COLO829 (cell line): ENCODE results near the gene TWNK.
"Not testable (repeated sequence)": the region's sequence is repeated elsewhere in the genome, so short reads cannot be mapped to it uniquely, and the experiment has no call there.

Experiments
- DNase-seq: peaks from one replicate; pipeline ENCODE4 v3.0.0; 2012; ENCODE audit warnings: low spot score

The TWNK gene

GRCh38 chr10:101030496-101031127, 43.3 kb downstream of the TWNK start:
- DNase-seq, result no peak

GRCh38 chr10:101031128-101031795, 43.9 kb downstream of the TWNK start, which contains the start of the genes PDZD7 and SFXN3:
TSS of gene PDZD7 (minus strand) at chr10:101031129. CDS start at chr10:101030219, 910 bp downstream.
TSS of gene SFXN3 (plus strand) at chr10:101031234. CDS start at chr10:101034695, 3,461 bp downstream.
- DNase-seq, result peak; percentile 65

DNA sequence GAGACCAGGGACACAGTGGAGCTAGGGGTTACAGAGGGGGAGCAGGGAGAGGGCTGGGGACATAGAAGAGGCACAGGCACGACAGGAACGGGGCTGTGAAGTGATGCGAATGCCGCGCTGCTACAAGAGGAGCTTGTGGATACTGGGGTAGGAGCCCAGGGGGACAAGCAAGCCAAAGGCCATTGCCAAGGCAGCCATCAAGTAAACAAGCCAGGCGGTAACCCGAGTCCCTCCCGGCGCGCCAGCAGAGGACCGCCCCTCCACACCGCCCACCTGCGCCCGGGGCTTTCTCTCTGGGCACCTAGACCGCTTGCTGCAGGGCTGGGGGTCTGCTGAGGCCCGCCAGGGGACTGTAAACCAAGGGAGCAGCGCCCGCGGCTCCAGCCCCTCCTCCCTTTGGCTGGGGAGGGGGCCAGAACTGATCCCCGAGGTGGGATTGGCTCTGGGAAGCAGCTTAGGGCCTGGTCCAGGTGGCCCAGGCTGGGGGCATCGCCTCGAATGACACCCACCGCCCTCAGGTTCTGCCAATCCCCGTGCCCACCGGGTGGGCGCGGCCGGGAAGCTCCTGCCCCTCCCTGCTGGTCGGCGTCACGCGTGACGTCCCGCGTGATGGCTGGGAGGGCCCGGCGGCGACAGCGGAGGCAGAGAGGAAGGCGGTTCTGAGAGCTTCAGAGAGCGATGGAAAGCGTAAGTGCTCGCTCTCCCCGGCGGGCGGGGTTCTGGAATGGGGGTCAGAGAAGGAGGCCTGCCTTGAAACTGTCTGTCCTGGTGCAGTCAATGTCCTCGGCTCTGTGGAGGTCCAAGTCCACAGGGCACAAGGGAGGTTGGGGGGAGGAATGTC, 44.7 kb downstream of the TWNK start:
- DNase-seq, result no peak

DNA sequence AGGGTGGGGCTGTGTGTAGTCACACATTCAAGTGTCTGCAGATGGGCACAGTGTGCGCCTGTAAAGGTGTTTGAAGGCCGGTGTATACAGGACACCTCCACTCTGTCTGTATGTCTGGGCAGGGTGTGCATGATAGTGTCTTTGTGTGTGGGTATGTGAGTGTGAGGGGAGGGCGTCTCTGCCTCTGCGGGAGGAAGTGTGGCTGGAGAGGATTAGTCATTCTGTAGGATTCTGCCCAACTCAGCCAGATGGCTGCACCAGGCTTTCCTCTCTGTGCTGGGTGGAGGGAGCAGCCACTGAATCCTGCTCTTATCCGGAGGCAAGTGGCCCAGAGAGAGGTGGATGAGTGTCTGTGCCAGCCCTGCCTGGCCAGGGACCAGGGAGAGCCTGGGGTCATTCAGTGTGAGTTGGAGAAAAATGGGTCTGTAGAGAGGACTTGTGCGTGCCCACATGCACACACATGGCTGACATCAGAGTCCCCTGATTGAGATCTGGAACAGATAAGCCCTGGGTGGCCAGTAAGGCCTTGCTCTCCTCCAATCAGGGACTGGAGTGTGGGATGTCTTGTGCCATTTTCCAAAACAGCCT, 45.4 kb downstream of the TWNK start:
- DNase-seq, result no peak

- no peak for DNase-seq
Measured at GRCh38 chr10:101033276-101033675, 45.9 kb downstream of the TWNK start.

DNA sequence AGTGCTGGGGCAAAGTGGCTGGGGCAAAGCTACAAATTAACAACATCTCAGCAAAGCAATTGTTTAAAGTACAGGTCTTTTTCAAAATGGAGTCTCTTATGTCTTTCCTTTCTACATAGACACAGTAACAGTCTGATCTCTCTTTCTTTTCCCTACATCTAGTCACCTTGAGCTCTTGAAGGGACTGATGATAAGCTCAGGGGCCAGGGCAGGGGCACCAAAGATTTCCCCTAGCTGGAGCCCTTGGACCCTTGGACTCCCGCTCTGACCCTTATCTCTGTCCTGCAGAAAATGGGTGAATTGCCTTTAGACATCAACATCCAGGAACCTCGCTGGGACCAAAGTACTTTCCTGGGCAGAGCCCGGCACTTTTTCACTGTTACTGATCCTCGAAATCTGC, 47.1 kb downstream of the TWNK start:
- not testable (repeated sequence) for DNase-seq

- no peak for DNase-seq
Measured at GRCh38 chr10:101035314-101035713, 48.0 kb downstream of the TWNK start.

GRCh38 chr10:101035916-101036702, 48.8 kb downstream of the TWNK start:
- DNase-seq, result no peak

DNA sequence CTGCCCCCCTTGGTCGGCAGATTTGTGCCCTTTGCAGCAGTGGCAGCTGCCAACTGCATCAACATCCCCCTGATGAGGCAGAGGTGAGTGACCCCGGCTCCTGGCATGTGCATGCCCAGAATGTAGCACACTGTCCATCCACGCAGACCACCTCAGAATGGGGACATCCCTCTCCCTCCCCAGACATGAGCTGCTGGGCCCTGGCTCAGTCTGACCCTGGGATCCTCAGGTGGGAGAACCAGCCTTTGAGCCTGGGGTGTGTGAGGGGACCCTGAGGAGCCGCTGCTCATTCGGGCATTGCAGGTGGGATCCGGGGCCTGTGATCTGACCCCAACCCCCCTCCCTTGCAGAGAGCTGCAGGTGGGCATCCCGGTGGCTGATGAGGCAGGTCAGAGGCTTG, 49.4 kb downstream of the TWNK start:
- DNase-seq, result no peak

- no peak for DNase-seq
Measured at GRCh38 chr10:101038484-101038883, 51.1 kb downstream of the TWNK start.

DNA sequence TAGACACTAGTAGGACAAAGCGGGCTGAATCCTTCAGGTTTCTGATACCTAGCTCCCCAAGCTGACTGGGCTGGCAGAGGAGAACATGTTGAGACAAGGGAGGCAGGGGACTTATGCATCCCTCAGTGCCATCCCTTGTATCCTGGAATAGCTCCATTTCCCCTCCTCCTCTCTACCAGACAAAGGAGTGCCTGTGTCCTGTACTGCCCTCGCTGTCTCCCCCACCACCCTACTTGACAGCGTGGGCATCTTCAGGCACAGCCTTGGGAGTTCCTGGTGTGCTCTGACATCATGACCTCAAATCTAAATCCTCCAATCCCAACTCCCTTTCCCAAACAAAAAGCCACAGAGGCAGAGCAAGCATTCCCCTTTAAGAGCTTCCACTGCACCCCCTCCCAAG, 52.7 kb downstream of the TWNK start:
- peak; percentile 92 for DNase-seq

DNA sequence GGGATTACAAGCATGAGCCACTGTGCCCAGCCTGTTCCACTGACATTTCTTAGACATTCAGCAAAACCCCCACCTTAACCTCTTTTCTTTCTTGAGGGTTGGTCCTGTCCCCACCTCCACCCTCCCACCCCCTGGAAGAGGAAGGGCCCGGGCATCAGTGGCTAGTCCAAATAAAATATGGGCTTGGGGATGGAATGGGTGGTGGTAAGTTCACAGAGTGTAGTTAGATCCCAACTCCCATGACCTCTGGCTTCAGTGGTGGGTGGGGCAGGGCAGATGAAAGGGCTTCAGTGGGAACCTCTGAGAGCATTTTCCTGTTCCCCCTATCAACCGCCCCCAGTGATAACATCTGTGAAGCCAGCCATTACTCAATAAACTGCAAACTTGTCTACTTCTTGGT, 53.5 kb downstream of the TWNK start:
- DNase-seq, result no peak

DNA sequence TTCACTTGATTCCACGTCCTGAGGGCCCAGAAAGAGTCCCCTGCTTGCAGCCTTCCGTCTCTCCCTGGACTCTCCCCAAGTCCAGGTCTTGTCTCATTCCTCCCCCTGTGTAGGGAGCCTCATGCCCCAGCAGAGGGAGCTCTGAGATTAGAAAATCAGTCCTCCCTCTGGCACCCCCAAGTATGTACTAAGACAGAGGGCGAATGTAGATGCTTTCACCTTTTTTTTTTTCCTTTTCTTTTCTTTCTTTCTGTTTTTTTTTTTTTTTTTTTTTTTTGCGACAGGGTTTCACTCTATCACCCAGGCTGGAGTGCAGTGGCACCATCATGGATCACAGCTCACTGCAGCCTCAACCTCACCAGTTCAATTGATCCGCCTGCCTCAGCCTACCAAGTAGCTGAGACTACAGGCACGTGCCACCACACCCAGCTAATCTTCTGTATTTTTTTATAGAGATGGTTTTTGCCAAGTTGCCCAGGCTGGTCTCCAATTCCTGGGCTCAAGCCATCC, 54.0 kb downstream of the TWNK start:
- peak; percentile 61 for DNase-seq

DNA sequence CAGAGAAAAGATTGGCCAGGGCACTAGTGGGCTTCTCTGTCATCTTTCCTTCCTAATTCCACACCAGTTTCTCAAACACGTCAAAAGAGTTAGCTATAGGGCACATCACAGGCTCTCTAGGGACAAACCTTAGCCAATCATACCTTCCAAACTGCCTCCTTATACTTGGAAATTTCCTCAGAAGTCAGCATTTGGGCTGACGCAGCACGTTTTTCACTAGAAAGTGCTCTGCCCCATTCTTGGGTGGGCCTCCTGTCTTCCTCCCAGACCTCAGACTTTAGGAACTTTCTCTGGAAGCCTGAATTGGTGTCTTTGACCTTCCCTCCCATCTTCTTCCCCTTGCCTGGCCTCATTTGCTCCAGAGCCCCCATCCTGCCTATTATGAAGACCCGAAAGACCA, 54.8 kb downstream of the TWNK start:
- no peak for DNase-seq

GRCh38 chr10:101042667-101043362, 55.5 kb downstream of the TWNK start:
- DNase-seq, result peak; percentile 93

- no peak for DNase-seq
Measured at GRCh38 chr10:101043363-101043707, 56.0 kb downstream of the TWNK start.
